BE2C (cell line): Measurements from ENCODE around the gene PTGER3.

Experiments
- DNase-seq: peaks from one replicate; pipeline ENCODE4 v3.0.0-alpha.2; 2020
- H3K27me3 ChIP-seq: fragments of 250-450 bp; sonication (Bioruptor Pico); 2 replicates; pipeline ENCODE4 v1.5.1; 2020; ENCODE audit warnings: mild to moderate bottlenecking
- H3K36me3 ChIP-seq: fragments of 250-450 bp; sonication (Bioruptor Pico); 2 replicates; pipeline ENCODE4 v1.5.1; 2020; ENCODE audit warnings: mild to moderate bottlenecking
- H3K4me1 ChIP-seq: fragments of 250-450 bp; sonication (Bioruptor Pico); 2 replicates; pipeline ENCODE4 v1.5.1; 2020
- H3K4me3 ChIP-seq: 2 replicates; pipeline ENCODE4 v1.5.1; 2011; ENCODE audit warnings: low read depth, low read length
- H3K9me3 ChIP-seq: fragments of 250-450 bp; sonication (Bioruptor Pico); 2 replicates; pipeline ENCODE4 v1.5.1; 2020
- TF ChIP-seq, protein P1 (sequence below): IDR thresholded peaks from 2 replicates; pipeline ENCODE4 v1.5.1; 2012; ENCODE audit warnings: mild to moderate bottlenecking, low read depth, low read length

Gene PTGER3

DNA sequence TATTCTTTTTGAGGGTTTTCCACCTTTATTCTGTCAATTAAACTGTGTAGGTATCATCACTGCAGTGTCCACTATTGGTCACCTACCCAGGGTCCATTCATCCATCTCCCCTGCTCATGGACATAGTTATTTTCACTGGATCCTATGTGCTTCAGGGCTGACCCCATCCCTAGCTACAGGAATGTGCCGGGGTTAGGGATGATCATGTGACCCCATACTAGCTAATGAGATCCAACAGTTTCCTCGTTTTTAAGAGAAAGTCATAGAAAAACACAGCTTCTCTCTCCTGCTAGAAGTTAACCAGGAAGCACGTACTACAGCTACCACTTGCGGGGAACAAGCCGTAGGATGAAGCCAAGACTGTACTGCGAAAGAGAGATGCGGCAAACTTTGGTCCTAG, 19.6 kb downstream of the PTGER3 start:
- no peaks in the 10 kb centered on the region for H3K4me1 ChIP-seq
- no peaks in the 10 kb centered on the region for H3K36me3 ChIP-seq
- H3K9me3 ChIP-seq = no peaks in the 10 kb centered on the region
- DNase-seq = no peak
- no peaks in the 10 kb centered on the region for H3K27me3 ChIP-seq
- H3K4me3 ChIP-seq = no peak overlapping the region
- TF ChIP-seq, protein P1, sequence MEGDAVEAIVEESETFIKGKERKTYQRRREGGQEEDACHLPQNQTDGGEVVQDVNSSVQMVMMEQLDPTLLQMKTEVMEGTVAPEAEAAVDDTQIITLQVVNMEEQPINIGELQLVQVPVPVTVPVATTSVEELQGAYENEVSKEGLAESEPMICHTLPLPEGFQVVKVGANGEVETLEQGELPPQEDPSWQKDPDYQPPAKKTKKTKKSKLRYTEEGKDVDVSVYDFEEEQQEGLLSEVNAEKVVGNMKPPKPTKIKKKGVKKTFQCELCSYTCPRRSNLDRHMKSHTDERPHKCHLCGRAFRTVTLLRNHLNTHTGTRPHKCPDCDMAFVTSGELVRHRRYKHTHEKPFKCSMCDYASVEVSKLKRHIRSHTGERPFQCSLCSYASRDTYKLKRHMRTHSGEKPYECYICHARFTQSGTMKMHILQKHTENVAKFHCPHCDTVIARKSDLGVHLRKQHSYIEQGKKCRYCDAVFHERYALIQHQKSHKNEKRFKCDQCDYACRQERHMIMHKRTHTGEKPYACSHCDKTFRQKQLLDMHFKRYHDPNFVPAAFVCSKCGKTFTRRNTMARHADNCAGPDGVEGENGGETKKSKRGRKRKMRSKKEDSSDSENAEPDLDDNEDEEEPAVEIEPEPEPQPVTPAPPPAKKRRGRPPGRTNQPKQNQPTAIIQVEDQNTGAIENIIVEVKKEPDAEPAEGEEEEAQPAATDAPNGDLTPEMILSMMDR = no peak

DNA sequence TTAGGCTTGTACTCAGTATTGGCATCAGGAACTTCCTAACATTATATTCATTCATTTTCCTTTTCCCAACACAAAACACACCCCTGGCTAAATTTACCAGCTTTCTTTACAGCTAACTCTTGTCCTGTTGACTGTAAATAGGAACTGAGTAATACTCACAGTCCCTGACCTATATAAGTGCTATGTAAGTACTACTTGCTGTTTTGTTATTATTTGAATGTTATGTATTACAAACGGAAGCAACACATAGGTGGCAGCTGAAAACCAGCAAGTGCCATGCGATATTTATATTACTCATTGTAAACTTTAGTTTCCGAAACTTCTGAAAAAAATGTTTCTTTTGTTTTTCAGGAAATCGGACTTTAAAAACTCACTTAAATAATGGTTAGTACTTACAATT, 21.5 kb downstream of the PTGER3 start:
- H3K4me3 ChIP-seq = no peak overlapping the region
- no peaks in the 10 kb centered on the region for H3K27me3 ChIP-seq

DNA sequence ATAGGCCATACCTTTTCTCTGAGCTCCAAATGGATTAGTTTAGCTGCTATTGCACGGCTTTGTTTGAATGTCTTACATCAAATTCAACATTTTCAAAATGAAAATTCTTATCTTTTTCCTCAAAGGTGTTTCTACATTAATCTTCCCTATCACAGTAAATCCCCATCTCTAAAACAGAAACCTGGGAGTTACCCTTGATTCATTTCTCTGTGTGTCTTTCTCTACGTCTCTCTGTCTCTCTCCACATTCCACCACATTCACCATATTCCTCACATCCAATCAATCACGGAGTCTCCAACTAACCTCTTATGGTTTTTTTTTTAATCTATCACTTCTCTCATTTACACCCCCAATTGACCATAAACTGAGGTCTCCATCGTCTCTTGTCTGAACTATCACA, 24.1 kb downstream of the PTGER3 start:
- H3K4me3 ChIP-seq = no peak overlapping the region
- H3K4me1 ChIP-seq = peaks cover 4% of the 10 kb centered on the region
- H3K27me3 ChIP-seq = no peaks in the 10 kb centered on the region
- no peak for DNase-seq
- no peaks in the 10 kb centered on the region for H3K9me3 ChIP-seq
- no peaks in the 10 kb centered on the region for H3K36me3 ChIP-seq
- TF ChIP-seq, protein P1 = no peak

More for the DNA sequence above, 21.5 kb downstream of the PTGER3 start:
- Histone ChIP-seq H3K9me3 (no peaks in the 10 kb centered on the region), H3K36me3 (no peaks in the 10 kb centered on the region), H3K4me1 (no peaks in the 10 kb centered on the region)
- DNase-seq = no peak
- TF ChIP-seq, protein P1 = no peak

DNA sequence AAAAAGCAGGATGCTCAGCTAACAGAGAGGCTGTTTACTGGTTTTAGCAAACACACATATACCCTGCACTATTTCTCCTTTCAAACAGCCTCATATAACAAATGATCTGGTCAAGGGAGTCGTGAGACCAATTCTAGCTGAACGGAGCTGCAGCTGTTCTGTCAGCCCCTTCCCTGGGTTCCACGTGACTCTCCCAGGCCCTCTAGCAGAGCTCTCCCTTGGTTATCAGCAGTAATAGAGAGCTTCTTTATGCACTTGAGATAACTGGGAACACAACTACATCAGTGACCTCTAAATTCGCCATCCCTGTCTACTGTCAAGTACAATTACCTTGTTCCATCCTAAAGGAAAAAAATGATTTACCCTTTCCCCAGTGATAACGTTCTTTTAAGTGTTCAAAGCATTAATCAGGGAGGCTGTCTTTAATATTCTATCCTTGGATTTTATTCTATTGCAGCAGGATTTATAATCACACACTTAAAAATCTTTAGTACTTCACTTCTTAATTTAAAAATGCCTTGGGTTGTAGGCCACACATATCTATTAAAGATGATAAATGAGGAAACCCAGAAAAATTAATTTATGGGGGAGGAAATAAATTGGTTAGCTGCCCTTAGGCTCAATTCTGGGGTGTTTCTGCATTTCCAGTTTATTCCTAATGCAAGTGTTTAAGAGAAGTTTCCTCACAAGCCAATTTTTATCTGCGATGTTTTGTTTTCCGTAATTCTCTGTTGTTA, 28.2 kb downstream of the PTGER3 start:
- peaks cover 7% of the 10 kb centered on the region for H3K4me1 ChIP-seq
- H3K4me3 ChIP-seq = peak overlapping the region; percentile 23; the same call in 1 of the 2 replicates
- no peaks in the 10 kb centered on the region for H3K9me3 ChIP-seq
- no peaks in the 10 kb centered on the region for H3K27me3 ChIP-seq
- peak; percentile 79 for DNase-seq
- TF ChIP-seq, protein P1 = no peak
- H3K36me3 ChIP-seq = no peaks in the 10 kb centered on the region

DNA sequence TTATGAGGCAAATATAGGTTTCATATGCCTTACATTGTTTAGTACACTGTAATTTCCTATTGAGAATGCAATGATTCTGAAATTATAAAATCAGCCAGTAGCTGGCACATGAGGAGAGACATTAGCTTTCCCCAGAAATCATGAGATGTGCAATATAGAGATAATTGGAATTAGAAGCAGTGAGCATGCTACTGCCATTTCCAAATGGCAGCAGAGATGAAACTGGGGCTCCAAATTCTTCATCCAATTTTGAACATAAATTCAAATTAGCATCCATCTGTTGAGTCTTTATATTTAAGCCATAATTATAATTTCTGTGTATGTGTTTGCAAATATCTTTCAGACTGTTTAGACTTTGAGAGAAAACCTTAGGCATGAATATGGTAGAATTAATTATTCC, 28.8 kb downstream of the PTGER3 start:
- H3K27me3 ChIP-seq = no peaks in the 10 kb centered on the region
- H3K36me3 ChIP-seq = no peaks in the 10 kb centered on the region
- DNase-seq = no peak
- TF ChIP-seq, protein P1 = no peak
- peak overlapping the region; percentile 23; the same call in 1 of the 2 replicates for H3K4me3 ChIP-seq
- peaks cover 7% of the 10 kb centered on the region for H3K4me1 ChIP-seq
- H3K9me3 ChIP-seq = no peaks in the 10 kb centered on the region

DNA sequence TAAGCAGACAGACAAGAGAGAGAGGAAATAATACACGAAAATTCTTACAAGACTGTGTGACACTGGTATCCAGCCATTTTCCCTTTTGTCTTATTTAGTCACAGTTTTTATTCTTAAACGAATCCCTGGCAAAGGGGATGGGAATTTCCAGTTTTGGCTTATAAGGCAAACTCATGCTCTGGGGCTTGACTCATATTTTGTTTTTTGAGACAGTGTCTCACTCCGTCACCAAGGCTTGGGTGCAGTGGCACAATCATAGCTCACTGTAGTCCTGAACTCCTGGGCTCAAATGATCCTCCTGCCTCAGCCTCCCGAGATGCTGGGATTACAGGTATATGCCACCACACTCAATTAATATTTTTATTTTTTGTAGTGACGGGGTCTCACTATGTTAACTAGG, 31.9 kb downstream of the PTGER3 start:
- Histone ChIP-seq H3K4me3 (no peak overlapping the region), H3K9me3 (no peaks in the 10 kb centered on the region), H3K4me1 (peaks cover 5% of the 10 kb centered on the region), H3K36me3 (no peaks in the 10 kb centered on the region), H3K27me3 (no peaks in the 10 kb centered on the region)
- no peak for DNase-seq
- TF ChIP-seq, protein P1 = no peak
